K562 treated with DMSO at 1 percent for 12 hours (cell line): ENCODE results near the gene TDRD3. TPM values are rescaled to one million over a fixed set of nuclear protein-coding genes. Genes with fewer than 3 reads are reported as not detected.

ENCODE experiments used
- total RNA-seq: library from RNA; unstranded; fragments of 300-600 nt; gene quantifications from 2 replicates; pipeline ENCODE4 v1.2.3, GENCODE V29; 2022; ENCODE audit not compliant: insufficient read depth

TDRD3 gene
- total RNA-seq, result 3.6 and 11.1 TPM in 2 replicates

GRCh38 chr13:60396783-60397703 lies at the start of gene TDRD3:
TSS of gene TDRD3 (plus strand) at chr13:60397220. CDS start at chr13:60397365, 145 bp downstream.

Other genes with a start within 250 kb of the TDRD3 start
- 8.6 and 18.4 TPM in 2 replicates for gene DIAPH3, start 233.3 kb upstream of the TDRD3 start, total RNA-seq